ENCODE measurements around the gene PRAC1. TPM values are rescaled to one million over a fixed set of nuclear protein-coding genes. Genes with fewer than 3 reads are reported as not detected.

PRAC1 gene
- total RNA-seq, 3 donors from 2014 or later: not detected

GRCh38 chr17:48722915-48723422, 651 bp upstream of the PRAC1 start, which contains the start of gene PRAC2:
Gene PRAC2, plus strand, starts transcription at chr17:48723185. Its CDS starts 1,226 bp downstream, at chr17:48724411.
- Histone ChIP-seq H3K4me3 (no peak within 1 kb of the TSS), H3K36me3 (no peaks in the 10 kb centered on the region), H3K27ac (no peak within 1 kb of the TSS), H3K9me3 (no peaks in the 10 kb centered on the region), H3K27me3 (peaks cover 8 to 100% of the 10 kb centered on the region in 2 donors), H3K4me1 (no peaks in the 10 kb centered on the region)
- TF ChIP-seq POLR2AphosphoS5 (IDR thresholded peaks at IDR 0.05) (no peak), POLR2A (IDR thresholded peaks at IDR 0.05) (no peak)
- TF ChIP-seq, protein P1, sequence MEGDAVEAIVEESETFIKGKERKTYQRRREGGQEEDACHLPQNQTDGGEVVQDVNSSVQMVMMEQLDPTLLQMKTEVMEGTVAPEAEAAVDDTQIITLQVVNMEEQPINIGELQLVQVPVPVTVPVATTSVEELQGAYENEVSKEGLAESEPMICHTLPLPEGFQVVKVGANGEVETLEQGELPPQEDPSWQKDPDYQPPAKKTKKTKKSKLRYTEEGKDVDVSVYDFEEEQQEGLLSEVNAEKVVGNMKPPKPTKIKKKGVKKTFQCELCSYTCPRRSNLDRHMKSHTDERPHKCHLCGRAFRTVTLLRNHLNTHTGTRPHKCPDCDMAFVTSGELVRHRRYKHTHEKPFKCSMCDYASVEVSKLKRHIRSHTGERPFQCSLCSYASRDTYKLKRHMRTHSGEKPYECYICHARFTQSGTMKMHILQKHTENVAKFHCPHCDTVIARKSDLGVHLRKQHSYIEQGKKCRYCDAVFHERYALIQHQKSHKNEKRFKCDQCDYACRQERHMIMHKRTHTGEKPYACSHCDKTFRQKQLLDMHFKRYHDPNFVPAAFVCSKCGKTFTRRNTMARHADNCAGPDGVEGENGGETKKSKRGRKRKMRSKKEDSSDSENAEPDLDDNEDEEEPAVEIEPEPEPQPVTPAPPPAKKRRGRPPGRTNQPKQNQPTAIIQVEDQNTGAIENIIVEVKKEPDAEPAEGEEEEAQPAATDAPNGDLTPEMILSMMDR (IDR thresholded peaks at IDR 0.05): no peak
- DNase-seq (ENCODE audit: low spot score in 2 of 2): no peak
- intact Hi-C loops (cut with DNase I; ENCODE audit: low total_unique reads): loop anchor here (5.0 kb wide), 1 partner anchor 671 kb away; no protein-coding TSS in a partner anchor

GRCh38 chr17:48721009-48721402, 1.3 kb downstream of the PRAC1 start:
- DNase-seq (ENCODE audit: low spot score in 2 of 2): no peak
- no peaks in the 10 kb centered on the region for H3K4me1 ChIP-seq
- H3K9me3 ChIP-seq: no peaks in the 10 kb centered on the region
- no peaks in the 10 kb centered on the region for H3K36me3 ChIP-seq
- intact Hi-C loops (cut with DNase I; ENCODE audit: low total_unique reads): loop anchor here (5.0 kb wide), 1 partner anchor 669 kb away; no protein-coding TSS in a partner anchor
- H3K4me3 ChIP-seq: no peak overlapping the region
- H3K27me3 ChIP-seq: peaks cover 8 to 100% of the 10 kb centered on the region in 2 donors
- TF ChIP-seq POLR2AphosphoS5 (IDR thresholded peaks at IDR 0.05) (no peak), POLR2A (IDR thresholded peaks at IDR 0.05) (no peak)
- TF ChIP-seq, protein P1 (IDR thresholded peaks at IDR 0.05): no peak
- H3K27ac ChIP-seq: no peak overlapping the region

DNA sequence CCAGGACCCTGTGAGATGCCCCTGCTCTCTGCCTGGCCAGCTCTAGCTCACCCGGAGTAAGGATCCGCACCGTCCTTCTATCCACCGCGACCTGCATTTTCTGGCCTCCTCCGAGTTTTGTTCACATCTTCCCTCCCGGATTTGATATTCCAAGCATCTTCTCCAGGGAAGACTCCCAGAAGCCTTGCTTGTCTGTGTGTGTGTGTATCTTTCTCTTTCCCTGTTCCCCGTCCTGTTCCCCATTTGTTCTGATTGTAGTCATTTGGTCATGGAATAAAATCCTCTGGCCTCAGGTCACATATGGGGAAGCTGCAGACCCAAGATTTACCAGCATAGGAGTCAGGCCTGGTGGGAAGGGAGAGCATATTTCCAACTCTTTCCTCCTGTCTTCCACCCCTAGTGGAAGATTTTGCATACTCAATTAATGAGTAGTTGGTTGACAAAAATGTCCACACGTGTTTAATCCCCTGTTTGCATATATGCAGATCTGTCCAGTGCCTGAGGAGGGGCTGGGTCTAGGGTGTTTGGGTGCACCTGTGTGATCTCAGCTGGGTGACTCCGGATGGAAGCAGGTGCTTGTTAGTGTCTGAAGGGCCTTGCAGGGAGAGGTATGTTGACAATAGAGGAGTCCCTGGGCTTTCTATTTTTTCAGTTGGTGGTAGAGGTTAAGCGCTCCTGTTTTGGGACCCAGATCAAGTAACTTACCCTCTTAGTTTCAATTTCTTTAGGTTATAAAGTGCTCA, 1.9 kb downstream of the PRAC1 start:
- no peak for DNase-seq (ENCODE audit: low spot score in 2 of 2)
- H3K4me3 ChIP-seq: no peak overlapping the region
- peaks cover 7 to 100% of the 10 kb centered on the region in 2 donors for H3K27me3 ChIP-seq
- H3K27ac ChIP-seq: no peak overlapping the region
- no peaks in the 10 kb centered on the region for H3K4me1 ChIP-seq
- TF ChIP-seq, protein P1 (IDR thresholded peaks at IDR 0.05): no peak
- no peak for TF ChIP-seq POLR2AphosphoS5 (IDR thresholded peaks at IDR 0.05)
- TF ChIP-seq POLR2A (IDR thresholded peaks at IDR 0.05): no peak
- no peaks in the 10 kb centered on the region for H3K9me3 ChIP-seq
- no peaks in the 10 kb centered on the region for H3K36me3 ChIP-seq
- intact Hi-C loops (cut with DNase I; ENCODE audit: low total_unique reads): loop anchor here (5.0 kb wide), 1 partner anchor 668 kb away; no protein-coding TSS in a partner anchor

- H3K36me3 ChIP-seq: no peaks in the 10 kb centered on the region
- no peaks in the 10 kb centered on the region for H3K9me3 ChIP-seq
- no peak overlapping the region for H3K4me3 ChIP-seq
- DNase-seq (ENCODE audit: low spot score in 2 of 2): no peak
- H3K27me3 ChIP-seq: peaks cover 0 to 100% of the 10 kb centered on the region in 2 donors
- H3K4me1 ChIP-seq: no peaks in the 10 kb centered on the region
- TF ChIP-seq, protein P1 (IDR thresholded peaks at IDR 0.05): no peak
- TF ChIP-seq POLR2AphosphoS5 (IDR thresholded peaks at IDR 0.05) (no peak), POLR2A (IDR thresholded peaks at IDR 0.05) (no peak)
- intact Hi-C loops (cut with DNase I; ENCODE audit: low total_unique reads): loop anchor here (5.0 kb wide), 1 partner anchor 667 kb away; no protein-coding TSS in a partner anchor
- H3K27ac ChIP-seq: no peak overlapping the region
Measured at GRCh38 chr17:48719642-48720265, 2.6 kb downstream of the PRAC1 start.
